ENCODE data around the gene MGRN1.
A peak's percentile ranks its signal among the peaks of the same experiment; 100 is the strongest.

MGRN1 gene

DNA sequence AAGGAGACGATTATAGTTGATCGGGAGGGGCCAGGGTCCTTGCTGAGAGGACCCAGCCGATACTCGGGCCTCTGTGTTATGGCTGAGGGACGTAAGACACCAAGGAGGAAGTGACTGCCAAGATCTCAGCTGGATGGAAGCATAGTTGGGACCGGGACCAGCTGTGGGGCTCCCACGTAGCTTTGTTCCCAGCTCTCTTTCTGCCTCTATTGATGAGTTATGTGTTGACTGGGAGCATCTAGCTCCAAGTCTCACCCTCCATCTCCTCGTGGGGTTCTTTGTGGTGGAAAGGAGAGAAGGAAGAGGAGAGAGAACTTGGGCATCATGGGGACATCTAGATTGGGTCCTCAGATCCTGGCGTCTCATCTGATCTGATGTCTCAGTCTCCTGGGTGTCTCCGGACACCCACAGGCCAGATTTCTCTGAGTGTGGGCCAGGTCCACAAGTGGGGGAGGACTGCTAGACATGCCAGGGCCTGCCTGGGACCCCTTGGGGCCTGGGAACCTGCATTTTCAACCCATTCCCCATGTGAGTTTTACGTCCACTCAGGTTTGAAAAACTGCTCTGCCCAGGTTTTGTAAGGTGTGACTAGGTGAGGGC lies 1.0 kb downstream of the MGRN1 start:
- no peak for DNase-seq

- no peak for DNase-seq
Measured at GRCh38 chr16:4626396-4626795, 1.8 kb downstream of the MGRN1 start.

DNA sequence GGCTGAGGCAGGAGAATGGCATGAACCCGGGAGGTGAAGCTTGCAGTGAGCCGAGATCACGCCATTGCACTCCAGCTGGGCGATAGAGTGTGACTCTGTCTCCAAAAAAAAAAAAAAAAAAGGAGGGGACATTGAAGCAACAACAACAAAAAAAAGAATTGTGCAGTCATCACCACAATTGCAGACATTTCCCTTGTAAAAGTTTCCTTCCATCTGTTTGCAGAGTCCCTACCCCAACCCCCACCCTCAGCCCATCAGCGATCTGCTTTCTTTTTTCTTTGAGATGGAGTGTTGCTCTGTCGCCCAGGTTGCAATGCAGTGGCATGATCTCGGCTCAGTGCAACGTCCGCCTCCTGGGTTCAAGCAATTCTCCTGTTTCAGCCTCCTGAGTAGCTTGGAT lies 3.7 kb downstream of the MGRN1 start:
- DNase-seq = no peak

GRCh38 chr16:4631444-4631843 lies 6.8 kb downstream of the MGRN1 start:
- no peak for DNase-seq

GRCh38 chr16:4633910-4634635 lies 9.4 kb downstream of the MGRN1 start:
- DNase-seq = no peak

- DNase-seq = no peak
Measured at GRCh38 chr16:4634768-4635167, 10.1 kb downstream of the MGRN1 start.

DNA sequence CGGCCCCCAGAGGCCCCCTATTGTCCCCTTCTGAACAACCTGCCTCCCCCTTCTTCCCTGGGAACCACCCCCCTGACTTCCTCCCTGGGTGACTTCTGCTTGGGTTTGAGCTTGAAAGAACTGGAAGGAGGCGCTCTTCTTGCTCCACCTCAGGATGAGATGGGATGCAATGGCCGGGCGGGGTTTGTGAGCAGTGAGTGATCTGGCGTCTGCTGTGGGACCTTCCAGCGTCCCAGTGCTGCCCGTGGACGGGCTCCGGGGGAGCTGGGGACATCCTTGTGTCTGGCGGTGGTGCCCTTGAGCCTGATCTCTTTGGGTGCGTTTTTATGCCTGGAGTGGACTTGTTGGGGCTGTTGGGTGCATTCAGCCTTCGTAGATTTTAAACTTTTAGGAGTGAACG lies 11.6 kb downstream of the MGRN1 start:
- DNase-seq = no peak

DNA sequence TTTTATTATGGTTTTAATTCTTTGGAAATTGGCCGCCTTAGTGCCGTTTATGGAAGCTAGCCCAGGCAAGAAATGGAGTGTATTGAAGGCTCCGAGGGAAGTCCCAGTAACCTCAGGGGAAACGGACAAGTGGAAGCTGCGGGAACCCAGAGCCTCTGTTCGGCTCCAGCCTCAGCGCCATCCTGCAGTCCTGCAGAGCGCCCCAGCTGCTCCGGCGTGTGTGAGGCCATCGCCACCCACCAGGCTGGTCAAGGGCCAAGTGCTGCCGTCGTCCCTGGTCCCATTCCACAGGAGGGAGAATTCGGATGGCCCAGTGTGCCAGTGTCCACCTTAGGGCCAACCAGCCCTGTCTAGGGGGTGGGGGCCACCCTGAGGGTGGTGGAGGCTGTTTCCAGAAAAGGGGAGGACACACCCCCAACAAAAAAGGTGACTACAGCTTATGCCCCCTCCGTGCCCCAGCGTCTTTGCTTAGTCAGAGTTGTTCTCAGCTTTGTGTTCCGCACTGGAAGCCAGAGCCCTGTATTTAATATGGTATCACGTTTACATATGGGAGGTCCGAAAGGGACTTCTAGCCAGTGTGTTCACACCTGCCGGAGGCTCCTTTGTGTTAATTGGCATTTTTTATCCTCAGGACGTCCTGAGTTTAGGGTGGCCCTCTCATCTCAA lies 13.0 kb downstream of the MGRN1 start:
- no peak for DNase-seq

DNA sequence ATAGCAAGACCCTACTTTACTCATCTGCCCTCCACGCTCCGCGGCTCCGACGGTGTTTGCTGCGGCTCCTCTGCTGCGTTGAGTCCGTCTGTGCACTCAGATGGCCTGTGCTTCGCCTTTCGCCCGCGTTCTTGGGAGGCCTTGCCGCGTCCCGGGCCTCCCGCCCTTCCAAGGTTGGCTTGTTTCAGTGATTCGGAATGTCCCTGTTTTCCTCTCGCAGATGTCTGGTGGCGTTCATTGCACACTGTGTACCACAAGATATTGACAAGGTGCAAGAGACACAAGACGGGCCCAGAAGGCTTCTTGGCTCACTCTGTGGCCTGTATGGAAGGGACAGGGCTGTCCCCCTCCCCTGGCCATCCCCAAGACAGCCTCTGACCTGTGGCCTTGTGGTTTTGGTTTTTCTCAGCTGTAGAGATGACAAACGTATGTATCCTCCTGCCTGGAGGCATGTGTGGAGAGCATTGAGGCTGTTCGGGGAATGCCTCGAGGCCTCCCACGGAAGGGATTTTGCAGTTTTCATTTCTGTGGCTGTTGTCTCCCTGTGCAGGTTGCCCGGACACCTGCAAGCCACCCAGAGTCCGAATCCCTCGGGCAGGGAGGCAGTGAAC lies 15.4 kb downstream of the MGRN1 start:
- DNase-seq = no peak

DNA sequence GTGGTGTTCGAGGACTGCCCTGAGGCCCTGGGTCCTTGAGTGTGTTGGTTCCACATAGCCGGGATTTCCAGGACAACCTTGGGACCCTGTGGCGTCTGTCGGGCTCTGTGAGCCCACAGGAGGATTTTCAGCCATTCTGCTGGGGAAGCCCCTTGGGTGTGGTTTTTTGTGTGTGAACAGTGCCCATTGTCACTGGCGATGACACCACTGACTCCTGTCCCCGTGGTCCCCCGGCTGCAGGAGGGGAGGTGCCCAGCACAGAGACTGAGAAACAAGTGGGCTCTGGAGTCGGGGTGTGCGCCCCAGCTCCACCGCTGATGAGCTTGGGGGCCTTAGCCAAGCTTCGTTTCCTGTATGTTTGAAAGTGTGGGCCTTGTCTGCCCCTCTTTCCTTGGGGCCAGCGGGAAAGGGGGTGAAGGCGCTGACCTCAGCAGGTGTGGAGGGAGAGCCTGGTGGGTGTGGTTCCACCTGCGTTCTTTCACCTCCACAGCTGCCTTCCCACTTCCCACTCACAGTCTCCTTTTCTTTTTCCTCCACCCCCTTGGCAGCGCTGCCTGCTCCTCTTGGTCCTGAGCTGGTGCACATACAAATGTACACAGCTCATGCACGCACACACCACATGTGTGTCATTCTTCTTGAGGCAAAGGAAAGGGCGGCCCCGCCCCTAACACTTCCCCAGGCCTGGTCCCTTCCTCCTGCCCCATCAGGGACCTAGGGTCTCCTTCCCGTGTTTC lies 16.1 kb downstream of the MGRN1 start:
- no peak for DNase-seq

DNA sequence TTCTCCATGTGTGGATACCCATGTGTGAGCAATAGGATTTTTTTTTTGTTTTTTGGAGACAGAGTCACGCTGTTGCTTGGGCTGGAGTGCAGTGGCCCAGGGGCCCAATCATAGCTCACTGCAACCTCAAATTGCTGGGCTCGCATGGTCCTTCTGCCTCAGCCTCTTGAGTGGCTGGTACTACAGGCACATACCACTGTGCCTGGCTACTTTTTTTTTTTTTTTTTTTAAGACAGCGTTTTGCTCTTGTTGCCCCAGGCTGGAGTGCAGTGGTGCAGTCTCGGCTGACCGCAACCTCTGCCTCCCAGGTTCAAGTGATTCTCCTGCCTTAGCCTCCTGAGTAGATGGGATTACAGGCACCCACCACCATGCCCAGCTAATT lies 16.7 kb downstream of the MGRN1 start:
- no peak for DNase-seq

GRCh38 chr16:4641895-4642294 lies 17.3 kb downstream of the MGRN1 start:
- DNase-seq = no peak

- no peak for DNase-seq
Measured at GRCh38 chr16:4646773-4647643, 22.4 kb downstream of the MGRN1 start.

DNA sequence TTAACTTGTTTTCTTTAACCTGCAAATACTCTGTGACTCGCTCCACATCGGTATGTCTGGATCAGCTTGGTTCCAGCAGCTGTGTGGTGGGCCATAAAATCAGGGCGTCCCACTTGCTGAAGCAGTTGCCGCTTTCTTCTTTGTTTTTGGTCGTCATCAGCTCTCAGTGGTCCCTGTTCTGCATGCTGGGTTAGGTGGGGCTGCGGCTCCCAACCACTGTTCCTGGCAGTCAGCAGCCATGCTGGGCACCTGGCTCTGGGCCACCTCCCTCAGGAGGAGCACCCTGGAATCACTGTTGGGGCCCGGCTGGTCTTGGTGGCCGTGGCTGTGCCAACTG lies 23.0 kb downstream of the MGRN1 start:
- DNase-seq = no peak

DNA sequence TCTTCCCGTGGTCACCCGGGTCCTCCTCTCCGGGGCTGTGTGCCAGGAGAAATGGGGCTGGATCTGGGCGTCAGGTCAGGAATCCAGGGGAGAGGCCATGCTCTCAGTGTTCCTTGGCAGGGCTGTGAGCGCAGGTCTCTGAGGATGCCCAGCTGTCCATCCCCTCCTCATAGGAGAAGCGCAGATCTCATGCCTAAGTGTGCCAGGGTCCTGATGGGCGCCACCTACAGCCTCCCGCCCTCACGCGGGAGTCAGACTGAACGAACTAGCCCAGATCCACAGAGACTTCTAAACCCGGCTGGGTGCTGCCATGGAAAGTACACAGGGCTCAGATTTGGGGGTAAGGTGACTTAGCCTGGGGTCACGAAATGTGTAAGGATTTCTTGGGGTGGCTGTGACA lies 24.3 kb downstream of the MGRN1 start:
- DNase-seq = no peak

GRCh38 chr16:4649744-4650442 lies 25.3 kb downstream of the MGRN1 start:
- peak; percentile 48 for DNase-seq

DNA sequence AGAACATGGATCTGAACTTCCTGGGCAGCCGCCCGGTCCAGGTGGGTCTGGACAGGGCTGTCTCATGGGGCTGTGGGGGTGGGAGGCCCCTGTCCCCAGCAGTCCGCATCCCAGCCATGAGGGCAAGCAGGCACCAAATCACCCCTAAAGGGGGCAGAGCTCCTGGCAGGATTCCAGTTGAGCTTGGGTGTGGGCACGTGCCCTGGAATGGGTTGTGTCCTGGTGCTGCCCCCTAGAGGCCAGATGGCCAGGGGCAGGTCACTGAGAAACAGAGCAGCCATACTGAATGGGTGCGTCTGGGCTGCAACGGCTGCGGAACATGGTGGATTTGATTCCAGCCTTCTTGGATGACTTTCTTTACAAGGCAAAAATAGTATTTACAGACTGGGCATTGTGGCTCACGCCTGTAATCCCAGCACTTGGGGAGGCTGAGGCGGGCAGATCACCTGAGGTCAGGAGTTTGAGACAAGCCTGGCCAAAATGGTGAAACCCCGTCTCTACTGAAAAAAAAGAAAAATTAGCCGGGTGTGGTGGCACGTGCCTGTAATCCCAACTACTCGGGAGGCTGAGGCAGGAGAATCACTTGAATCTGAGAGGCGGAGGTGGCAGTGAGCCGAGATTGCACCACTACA lies 25.9 kb downstream of the MGRN1 start:
- DNase-seq = peak; percentile 64

- no peak for DNase-seq
Measured at GRCh38 chr16:4651827-4652226, 27.2 kb downstream of the MGRN1 start.

GRCh38 chr16:4652561-4652960 lies 27.9 kb downstream of the MGRN1 start:
- DNase-seq = no peak

- DNase-seq = no peak
Measured at GRCh38 chr16:4654011-4654963, 29.7 kb downstream of the MGRN1 start.

All from MV-4-11 (cell line).